ENCODE data around the gene MTX3. TPM values are rescaled to one million over a fixed set of nuclear protein-coding genes. Genes with fewer than 3 reads are reported as not detected.

MTX3 gene
- total RNA-seq, 1 experiment from 2014 or later, result 22.7 TPM

- H3K27me3 Mint-ChIP-seq (ENCODE audit: unreplicated experiment), result peaks cover 16% of the 10 kb centered on the region
- BruUV-seq (replicated peaks), result no TSS peak
- no peaks in the 10 kb centered on the region for H3K4me1 Mint-ChIP-seq (ENCODE audit: low read depth, unreplicated experiment)
- no peak for TF ChIP-seq CTCF (IDR thresholded peaks at IDR 0.05; ENCODE audit: unreplicated experiment)
- no peak overlapping the region for H3K27ac Mint-ChIP-seq (ENCODE audit: unreplicated experiment)
- H3K36me3 Mint-ChIP-seq (ENCODE audit: insufficient read depth, unreplicated experiment), result no peaks in the 10 kb centered on the region
- CTCF ChIA-PET, result no interaction called here
- H3K9me3 Mint-ChIP-seq (ENCODE audit: low read depth, unreplicated experiment), result no peaks in the 10 kb centered on the region
- DNase-seq, result no peak
- intact Hi-C loops (cut with micrococcal nuclease; ENCODE audit: unreplicated experiment), result no loop called here
- no peak overlapping the region for H3K4me3 Mint-ChIP-seq (ENCODE audit: low read depth, unreplicated experiment)
Observed at GRCh38 chr5:79931409-79931808, 59.7 kb downstream of the MTX3 start.

GRCh38 chr5:79929095-79929494, 62.0 kb downstream of the MTX3 start:
- Mint-ChIP-seq H3K4me3 (ENCODE audit: low read depth, unreplicated experiment) (no peak overlapping the region), H3K27ac (ENCODE audit: unreplicated experiment) (no peak overlapping the region), H3K27me3 (ENCODE audit: unreplicated experiment) (peaks cover 39% of the 10 kb centered on the region), H3K9me3 (ENCODE audit: low read depth, unreplicated experiment) (no peaks in the 10 kb centered on the region), H3K36me3 (ENCODE audit: insufficient read depth, unreplicated experiment) (no peaks in the 10 kb centered on the region), H3K4me1 (ENCODE audit: low read depth, unreplicated experiment) (no peaks in the 10 kb centered on the region)
- no TSS peak for BruUV-seq (replicated peaks)
- CTCF ChIA-PET, result no interaction called here
- no peak for DNase-seq
- intact Hi-C loops (cut with micrococcal nuclease; ENCODE audit: unreplicated experiment), result no loop called here
- TF ChIP-seq CTCF (IDR thresholded peaks at IDR 0.05; ENCODE audit: unreplicated experiment), result no peak

Other genes with a start within 250 kb of the MTX3 start
- 0.52 and 1.3 TPM in 2 replicates for gene THBS4, start 44.1 kb upstream of the MTX3 start, total RNA-seq (2022)

Measured in Calu3 (cell line).